Endothelial cell of umbilical vein (primary cell): ENCODE measurements around the gene ALDH8A1. TPM values are rescaled to one million over a fixed set of nuclear protein-coding genes. Genes with fewer than 3 reads are reported as not detected.

Source experiments
- BruUV-seq: library from RNA; stranded (reverse); fragments of 400-500 nt; replicated peaks from 2 replicates; lab custom pipeline; 2021; lab: Mats Ljungman, UMichigan
- CTCF ChIA-PET: fragments of 300-600, 350-600 bp; sonication (Branson Sonifier 250); formaldehyde crosslinking; loops from one replicate; lab custom pipeline; 2021; ENCODE audit warnings: antibody characterized with exemption, inconsistent platforms; lab: Charles Lee
- POLR2A ChIA-PET: fragments of 300-600, 350-600 bp; sonication (Branson Sonifier 250); formaldehyde crosslinking; loops from one replicate; lab custom pipeline; 2021; ENCODE audit warnings: antibody characterized with exemption, inconsistent platforms; lab: Charles Lee
- DNase-seq: peaks from one replicate; pipeline ENCODE4 v3.0.0-alpha.2; 2011; ENCODE audit warnings: low read depth, low spot score
- FAIRE-seq: peaks from 2 replicates; lab custom pipeline; 2011; peaks lifted over from hg19 to GRCh38; lab: Jason Lieb, UNC
- H2AFZ ChIP-seq: 2 replicates; pipeline ENCODE4 v1.6.0; 2012; ENCODE audit warnings: low read depth, low read length, control low read depth, inconsistent platforms
- H3K27ac ChIP-seq: 2 replicates; pipeline ENCODE4 v1.5.1; 2011; ENCODE audit warnings: low read depth, mild to moderate bottlenecking, control low read depth, low read length, moderate library complexity; ENCODE audit not compliant: insufficient read depth
- H3K27me3 ChIP-seq, 2 experiments: 2 replicates each; pipeline versions ENCODE4 v1.6.0 to v1.6.1; 2011; ENCODE audit warnings: low read length in 2 of 2, mixed read lengths in 1 of 2; ENCODE audit not compliant: control insufficient read depth in 2 of 2, insufficient read depth in 2 of 2
- H3K36me3 ChIP-seq, 2 experiments: 2 replicates in 1 of 2; 3 replicates in 1 of 2; pipeline ENCODE4 v1.5.1; 2011; ENCODE audit warnings: low read length in 2 of 2, mild to moderate bottlenecking in 1 of 2, moderate library complexity in 1 of 2; ENCODE audit not compliant: control insufficient read depth in 2 of 2, insufficient read depth in 2 of 2; ENCODE audit errors: extremely low read depth in 1 of 2
- H3K4me1 ChIP-seq: 3 replicates; pipeline ENCODE4 v1.5.1; 2011; ENCODE audit warnings: mild to moderate bottlenecking, low read length; ENCODE audit not compliant: control insufficient read depth, insufficient read depth; ENCODE audit errors: extremely low read depth
- H3K4me2 ChIP-seq: 2 replicates; pipeline ENCODE4 v1.6.1; 2011; ENCODE audit warnings: low read length, control low read depth, mixed read lengths; ENCODE audit not compliant: insufficient read depth
- H3K4me3 ChIP-seq, 3 experiments: fragments of 200-600 bp in 1 of 3; sonication (generic), shearing (Covaris generic) in 1 of 3; replicated peaks in 1 of 3; 2 replicates each; pipeline ENCODE4 v1.5.1; 2011 to 2016; ENCODE audit warnings: control low read depth in 3 of 3, low read length in 3 of 3, mild to moderate bottlenecking in 2 of 3, inconsistent platforms in 1 of 3, low read depth in 1 of 3, moderate library complexity in 1 of 3; ENCODE audit not compliant: insufficient read depth in 1 of 3
- H3K79me2 ChIP-seq: 2 replicates; pipeline ENCODE4 v1.6.0; 2012; ENCODE audit warnings: low read length, inconsistent platforms; ENCODE audit not compliant: control insufficient read depth, insufficient read depth
- H3K9ac ChIP-seq: replicated peaks from 2 replicates; pipeline ENCODE3; 2011; ENCODE audit warnings: low read length, control low read depth; ENCODE audit not compliant: insufficient read depth; ENCODE audit errors: extremely low read depth
- H3K9me1 ChIP-seq: replicated peaks from 3 replicates; pipeline ENCODE4 v1.6.0; 2011; ENCODE audit warnings: mild to moderate bottlenecking, low read length; ENCODE audit not compliant: control insufficient read depth, insufficient read depth; ENCODE audit errors: extremely low read depth
- H3K9me3 ChIP-seq: replicated peaks from 2 replicates; pipeline ENCODE4 v1.5.1; 2012; ENCODE audit warnings: low read length, inconsistent platforms; ENCODE audit not compliant: control insufficient read depth, insufficient read depth
- H4K20me1 ChIP-seq: replicated peaks from 2 replicates; pipeline ENCODE3; 2011; ENCODE audit warnings: mild to moderate bottlenecking, low read length; ENCODE audit not compliant: control insufficient read depth, insufficient read depth; ENCODE audit errors: extremely low read depth
- CTCF ChIP-seq, 2 donors: IDR thresholded peaks; 1 replicate in 1 of 2; 2 replicates in 1 of 2; pipeline ENCODE4 v1.5.1; 2011; ENCODE audit warnings: low read length in 2 of 2, mild to moderate bottlenecking in 2 of 2, moderate library complexity in 2 of 2, control low read depth in 1 of 2, inconsistent platforms in 1 of 2, low read depth in 1 of 2; ENCODE audit not compliant: insufficient read depth in 1 of 2; ENCODE audit errors: extremely low read depth in 1 of 2
- EZH2 ChIP-seq: IDR thresholded peaks from 2 replicates; pipeline ENCODE4 v1.6.1; 2012; ENCODE audit warnings: borderline replicate concordance, low read depth, mild to moderate bottlenecking, moderate library complexity, low read length, inconsistent platforms; ENCODE audit not compliant: severe bottlenecking
- FOS ChIP-seq: IDR thresholded peaks from 2 replicates; pipeline ENCODE4 v1.6.1; 2011; ENCODE audit warnings: mild to moderate bottlenecking, low read length, moderate library complexity, borderline replicate concordance; ENCODE audit not compliant: insufficient read depth
- GATA2 ChIP-seq: IDR thresholded peaks from 2 replicates; pipeline ENCODE4 v1.7.0; 2011; ENCODE audit warnings: low read depth, mild to moderate bottlenecking, moderate library complexity, mixed read lengths, low read length; ENCODE audit not compliant: insufficient read length, insufficient read depth
- JUN ChIP-seq: IDR thresholded peaks from 2 replicates; pipeline ENCODE4 v1.6.1; 2011; ENCODE audit warnings: borderline replicate concordance, low read depth; ENCODE audit not compliant: insufficient read length, insufficient read depth
- MAX ChIP-seq: IDR thresholded peaks from 2 replicates; pipeline ENCODE4 v1.6.1; 2011; ENCODE audit not compliant: insufficient read depth, insufficient read length
- MYC ChIP-seq: IDR thresholded peaks from one replicate; pipeline ENCODE4 v1.6.1; 2011; ENCODE audit warnings: mild to moderate bottlenecking, low read depth, low read length
- POLR2A ChIP-seq: IDR thresholded peaks from 2 replicates; pipeline ENCODE4 v1.6.1; 2012; ENCODE audit warnings: low read depth, mild to moderate bottlenecking, control low read depth, low read length
- POLR2AphosphoS5 ChIP-seq: IDR thresholded peaks from 2 replicates; pipeline ENCODE4 v1.6.1; 2012; ENCODE audit warnings: low read depth, mild to moderate bottlenecking, control low read depth, low read length, moderate library complexity; ENCODE audit not compliant: insufficient read depth
- dilution Hi-C: fragments of 300-500 bp; cut with MboI; formaldehyde crosslinking; loops from one replicate; pipeline ENCODE4 v1.15.0; 2019; ENCODE audit warnings: low sequenced_read_pairs; ENCODE audit not compliant: extremely low pct_ligation_motif_present
- intact Hi-C: fragments of 100-400 bp; cut with micrococcal nuclease; formaldehyde crosslinking; loops from one replicate; pipeline ENCODE4 v1.10.0; 2022
- polyA plus RNA-seq, 4 experiments: library from polyadenylated mRNA; depleted of rRNA in 3 of 4; stranded (reverse) in 3 of 4; unstranded in 1 of 4; fragments of >200 nt; gene quantifications; 2 replicates each; pipeline versions ENCODE4 v1.2.1 to v1.2.3, GENCODE V29; 2011 to 2012; ENCODE audit warnings: missing spikeins in 1 of 4
- total RNA-seq: library from RNA; stranded (reverse); gene quantifications from 2 replicates; pipeline ENCODE4 v1.2.3, GENCODE V29; 2021

The ALDH8A1 gene
- total and polyA plus RNA-seq, 2 donors (not counting 3 experiments of a cell fraction or from before 2014, with no cell fraction given) = 0.08 to 0.95 TPM

- FAIRE-seq = no peak
- Histone ChIP-seq H3K4me2 (no peak overlapping the region), H3K79me2 (no peaks in the 10 kb centered on the region), H3K27ac (no peak overlapping the region), H4K20me1 (no peaks in the 10 kb centered on the region), H2AFZ (no peak overlapping the region), H3K36me3 (no peaks in the 10 kb centered on the region), H3K4me3 (no peak overlapping the region), H3K9ac (no peak overlapping the region), H3K9me1 (no peaks in the 10 kb centered on the region), H3K27me3 (no peaks in the 10 kb centered on the region), H3K9me3 (no peaks in the 10 kb centered on the region), H3K4me1 (no peaks in the 10 kb centered on the region)
- TF ChIP-seq JUN (no peak), EZH2 (no peak), MAX (no peak), FOS (no peak), POLR2A (no peak)
- intact Hi-C loops (no loop called here), dilution Hi-C loops (no loop called here)
- ChIA-PET CTCF (interaction anchor here (1.8 to 2.5 kb wide), 2 partner anchors 8 to 825 kb away, joined by 6 to 20 read pairs; no protein-coding TSS in a partner anchor), POLR2A (no interaction called here)
- no TSS peak for BruUV-seq
- no peak for DNase-seq
Observed at GRCh38 chr6:134948142-134948541, 1.8 kb downstream of the ALDH8A1 start.

- no peak for FAIRE-seq
- Histone ChIP-seq H3K36me3 (no peaks in the 10 kb centered on the region), H3K9me1 (no peaks in the 10 kb centered on the region), H3K27ac (no peak overlapping the region), H3K4me1 (no peaks in the 10 kb centered on the region), H3K9me3 (no peaks in the 10 kb centered on the region), H3K9ac (no peak overlapping the region), H3K27me3 (no peaks in the 10 kb centered on the region), H3K4me3 (no peak overlapping the region), H3K4me2 (no peak overlapping the region), H2AFZ (no peak overlapping the region), H3K79me2 (no peaks in the 10 kb centered on the region), H4K20me1 (no peaks in the 10 kb centered on the region)
- intact Hi-C loops = no loop called here
- POLR2A ChIA-PET = no interaction called here
- dilution Hi-C loops = no loop called here
- TF ChIP-seq MAX = no peak
- no peak for TF ChIP-seq GATA2
- TF ChIP-seq EZH2 = no peak
- no peak for TF ChIP-seq FOS
- TF ChIP-seq CTCF (IDR thresholded peaks at IDR 0.05; ENCODE audit: extremely low read depth in 1 of 2, insufficient read depth in 1 of 2, low read depth in 1 of 2, low read length in 2 of 2) = no peak
- no peak for TF ChIP-seq JUN
- no peak for TF ChIP-seq MYC
- no peak for TF ChIP-seq POLR2A
- TF ChIP-seq POLR2AphosphoS5 = no peak
- no peak for DNase-seq
- BruUV-seq = no TSS peak
- CTCF ChIA-PET = interaction anchor here (1.1 to 2.0 kb wide), 5 partner anchors 57 to 821 kb away, joined by 3 to 7 read pairs (median 5); no protein-coding TSS in a partner anchor
Observed at GRCh38 chr6:134945045-134945444, 4.9 kb downstream of the ALDH8A1 start.
